ENCODE results near the gene NSG2.
"Not testable (repeated sequence)": the region's sequence is repeated elsewhere in the genome, so short reads cannot be mapped to it uniquely, and the experiment has no call there.

Gene NSG2

DNA sequence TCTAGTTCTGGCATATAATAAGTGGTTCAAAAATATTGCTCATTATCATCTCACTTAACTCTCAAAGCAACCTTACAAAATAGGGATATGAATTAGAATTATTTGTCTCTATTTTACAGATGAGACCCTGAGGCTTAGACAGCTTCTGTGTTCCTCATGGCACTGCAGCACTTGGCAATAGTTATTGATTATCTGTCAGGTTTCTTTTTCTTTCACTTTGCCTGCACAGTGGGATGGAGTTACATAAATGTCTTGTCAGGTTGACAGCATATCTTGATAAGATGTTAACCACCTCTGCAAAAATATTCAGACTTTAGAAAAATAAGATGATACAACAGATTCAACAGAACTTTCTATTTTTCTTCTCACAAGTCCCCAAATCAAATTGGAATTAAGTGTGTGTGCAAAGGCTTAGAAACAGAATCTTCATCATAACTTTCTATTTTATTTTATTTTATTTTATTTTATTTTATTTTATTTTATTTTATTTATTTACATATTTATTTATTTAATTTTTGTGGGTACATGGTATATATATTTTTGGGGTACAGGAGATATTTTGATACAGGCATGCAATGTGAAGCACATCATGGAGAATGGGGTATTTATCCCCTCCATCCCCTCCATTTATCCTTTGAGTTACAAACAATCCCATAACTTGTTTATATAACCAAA, 17.7 kb downstream of the NSG2 start:
- no peak for DNase-seq

DNA sequence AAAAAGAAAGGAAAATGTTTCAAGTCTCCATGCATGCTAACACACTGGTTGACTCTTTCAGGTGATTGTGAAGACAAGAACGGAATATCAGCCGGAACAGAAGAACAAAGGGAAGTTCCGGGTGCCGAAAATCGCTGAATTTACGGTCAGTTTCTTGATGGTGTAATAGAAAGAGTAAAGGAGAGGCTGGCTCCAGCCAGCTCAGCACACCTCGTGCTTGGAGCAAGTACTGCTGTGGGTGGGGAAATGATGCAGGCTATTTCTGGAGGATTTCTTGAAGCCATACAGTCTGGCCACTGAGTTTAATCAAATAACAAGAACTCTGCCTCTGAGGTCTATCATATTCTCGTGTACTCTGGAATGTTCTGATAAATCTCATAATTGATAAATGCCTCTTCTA, 18.7 kb downstream of the NSG2 start:
- no peak for DNase-seq

DNA sequence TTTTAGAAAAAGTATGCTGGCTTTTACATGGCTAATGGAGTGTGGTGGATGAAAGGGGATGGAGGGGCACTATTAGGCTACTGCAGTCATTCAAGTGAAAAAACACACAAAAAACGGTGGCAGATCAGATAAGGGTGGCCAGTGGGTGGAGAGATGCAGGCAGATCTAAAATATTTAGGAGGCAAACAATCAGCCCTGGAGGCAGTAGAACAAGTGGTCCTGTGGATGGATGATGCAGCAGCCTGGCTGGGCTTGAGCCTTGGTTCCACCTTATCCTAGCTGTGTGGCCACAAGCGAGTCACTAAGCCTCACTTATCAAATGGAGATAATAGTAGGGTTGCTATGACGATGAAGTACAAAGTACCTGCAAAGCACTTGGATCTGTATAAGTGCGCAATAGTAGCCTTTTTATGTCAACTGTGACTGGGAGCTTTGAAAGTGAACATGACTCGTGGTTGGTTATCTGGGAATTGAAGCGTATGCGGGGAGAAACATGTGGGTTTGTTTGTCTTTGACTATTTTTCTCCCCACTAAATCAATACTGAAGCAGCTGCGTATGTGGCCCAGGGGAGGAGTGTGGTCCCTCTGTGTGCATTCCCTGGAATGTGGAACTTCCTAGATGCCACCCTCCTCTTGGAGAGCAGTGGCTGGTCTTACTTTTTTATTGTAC, 20.2 kb downstream of the NSG2 start:
- no peak for DNase-seq

DNA sequence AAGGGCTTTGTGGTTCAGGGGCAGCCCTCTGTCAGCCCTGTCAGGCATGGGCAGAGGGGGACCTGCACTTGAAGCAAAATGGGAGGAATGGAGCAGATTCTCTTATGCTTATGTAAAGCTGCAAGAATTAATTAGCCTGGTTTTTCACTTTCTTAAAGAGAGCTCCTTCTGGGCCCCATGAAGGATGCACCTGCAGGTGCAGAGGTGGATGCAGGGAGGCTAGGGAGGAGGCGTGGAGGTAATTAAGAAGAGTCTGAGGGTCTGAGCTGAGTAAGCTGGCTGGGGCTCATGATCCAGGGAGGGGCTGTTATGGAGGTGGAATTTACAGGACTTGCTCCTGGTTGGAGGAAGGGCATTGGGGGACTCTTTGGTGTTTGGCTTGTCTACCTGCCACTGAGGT, 22.0 kb downstream of the NSG2 start:
- no peak for DNase-seq

DNA sequence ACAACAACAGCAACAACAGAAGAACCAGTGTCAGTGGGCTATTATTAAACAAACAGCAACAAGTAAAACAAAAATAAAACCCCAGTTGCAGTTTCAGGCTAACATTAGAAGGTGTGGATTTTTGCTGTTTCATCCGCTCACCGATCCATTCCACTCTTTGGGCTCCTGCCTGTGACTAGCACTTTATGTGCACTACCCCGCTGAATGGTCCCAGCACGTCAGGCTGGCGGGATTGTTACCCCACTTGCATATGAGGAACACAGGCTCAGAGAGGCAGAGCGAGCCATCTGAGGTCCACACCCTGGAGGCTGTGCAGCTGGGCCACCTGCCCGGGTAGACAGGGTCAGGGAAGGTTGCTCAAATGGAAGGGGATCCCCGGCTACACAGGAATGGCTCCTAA, 26.0 kb downstream of the NSG2 start:
- DNase-seq: no peak

DNA sequence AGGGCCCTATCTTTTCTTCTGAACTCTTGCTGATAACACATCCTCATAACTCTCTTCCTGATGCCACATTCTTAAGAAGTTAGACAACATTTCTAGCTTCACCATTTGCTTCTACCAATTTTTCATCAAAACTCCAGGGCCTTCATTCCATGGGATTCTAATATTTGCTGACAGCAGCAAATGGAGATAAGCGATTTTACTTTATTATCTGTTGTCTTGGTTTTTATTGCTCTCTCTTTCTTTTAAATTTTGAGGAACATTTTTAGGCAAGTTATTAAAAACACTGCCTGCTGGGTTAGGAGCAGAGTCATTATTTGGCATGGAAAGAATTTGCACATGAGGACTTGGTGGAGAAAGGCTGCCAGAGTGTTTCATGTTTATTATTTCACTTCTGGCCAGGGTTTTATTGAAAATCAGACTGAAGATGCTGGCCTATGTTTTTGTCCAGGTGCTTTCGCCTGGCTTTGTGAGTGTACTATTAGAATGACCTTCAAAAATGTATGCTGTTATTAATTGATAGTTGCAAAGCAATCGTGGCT, 27.7 kb downstream of the NSG2 start:
- no peak for DNase-seq

DNA sequence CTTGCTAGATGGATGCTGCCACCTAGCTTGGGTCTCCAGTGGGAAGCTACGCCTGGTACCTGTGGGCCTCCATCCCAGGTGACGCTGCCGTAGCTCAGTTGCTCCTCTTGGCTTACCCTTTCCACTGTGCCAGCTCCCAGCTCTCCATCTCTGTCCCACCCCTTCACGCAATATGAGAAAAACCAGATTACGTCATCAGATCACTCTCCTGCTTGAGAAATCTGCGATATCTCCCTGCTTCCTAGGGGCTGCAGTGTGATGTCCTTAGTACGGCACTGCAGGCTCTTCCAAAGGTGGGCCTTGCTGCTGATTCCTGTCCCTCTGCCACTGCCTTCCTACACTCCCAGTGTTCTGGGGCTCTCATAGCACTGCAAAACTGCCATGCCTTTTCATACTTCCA, 28.9 kb downstream of the NSG2 start:
- no peak for DNase-seq

DNA sequence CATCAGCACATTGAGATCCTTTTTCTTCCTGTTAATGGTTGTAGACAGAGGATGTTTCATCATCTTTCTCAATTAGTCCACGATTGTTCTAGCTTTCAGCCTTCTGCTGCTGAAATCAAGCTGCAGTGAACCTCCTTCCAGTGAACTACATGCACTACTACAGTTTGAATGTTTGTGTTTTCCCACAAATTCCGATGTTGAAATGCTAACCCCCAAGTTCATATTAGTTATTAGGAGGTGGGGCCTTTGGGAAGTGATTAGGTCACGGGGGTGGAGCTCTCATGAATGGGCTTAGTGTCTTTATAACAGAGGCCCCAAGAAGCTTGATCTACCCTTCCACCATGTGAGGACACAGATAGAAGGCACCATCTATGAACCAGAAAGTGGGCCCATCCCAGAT, 32.9 kb downstream of the NSG2 start:
- DNase-seq: no peak

DNA sequence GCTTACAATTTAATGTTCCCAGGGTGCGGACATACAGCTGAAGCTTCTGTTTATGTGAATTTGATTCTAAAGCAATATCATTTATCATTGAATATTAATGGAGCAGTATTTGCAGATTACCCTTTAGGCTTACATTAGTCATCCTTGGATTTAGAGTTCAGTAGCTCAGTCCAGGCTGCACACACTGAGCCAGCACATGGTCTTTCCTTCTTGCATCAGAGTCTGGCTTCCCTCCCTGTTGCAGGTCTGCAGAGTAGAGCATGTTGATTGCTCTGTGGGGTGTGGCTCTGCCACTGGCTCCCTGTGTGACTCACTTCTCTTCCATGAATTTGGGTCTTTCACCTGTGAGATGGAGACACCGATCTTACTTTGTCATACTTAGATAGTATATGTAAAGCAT, 36.8 kb downstream of the NSG2 start:
- DNase-seq: no peak

DNA sequence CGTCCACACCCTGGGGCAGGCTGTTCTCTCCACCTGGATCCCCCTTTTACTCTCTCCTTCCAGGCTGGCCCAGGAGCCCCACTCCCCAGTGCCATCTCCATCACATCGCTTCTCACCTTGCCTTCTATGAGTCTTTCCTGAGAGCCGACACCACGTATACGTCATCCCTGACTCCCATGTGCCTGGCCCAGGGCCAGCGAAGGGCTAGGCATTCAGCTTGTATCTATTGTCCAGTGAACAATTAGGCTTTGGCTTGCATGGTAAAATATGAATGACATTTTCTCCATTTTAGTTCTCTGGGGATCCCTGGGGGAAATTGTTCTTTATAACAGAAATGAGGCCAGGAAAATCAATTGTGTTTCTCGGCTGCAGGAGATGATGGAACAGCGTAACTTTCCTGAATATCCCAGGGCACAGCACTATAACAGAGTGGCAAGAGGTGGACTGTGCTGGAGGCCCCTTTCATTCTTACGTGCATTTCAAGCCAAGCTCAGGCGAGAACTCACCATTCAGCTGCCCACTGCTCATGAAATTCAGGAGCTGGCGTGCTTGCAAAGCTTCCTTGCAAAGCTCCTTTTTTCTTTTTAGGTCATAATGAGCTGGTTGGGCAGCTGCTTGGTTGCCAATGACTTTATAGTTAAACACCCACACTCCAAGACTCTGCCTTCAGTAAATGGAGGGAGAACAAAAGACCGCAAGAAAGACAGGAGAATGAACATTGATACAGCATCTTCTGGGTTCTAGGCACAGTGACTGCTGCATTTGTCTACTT, 37.7 kb downstream of the NSG2 start:
- no peak for DNase-seq

DNA sequence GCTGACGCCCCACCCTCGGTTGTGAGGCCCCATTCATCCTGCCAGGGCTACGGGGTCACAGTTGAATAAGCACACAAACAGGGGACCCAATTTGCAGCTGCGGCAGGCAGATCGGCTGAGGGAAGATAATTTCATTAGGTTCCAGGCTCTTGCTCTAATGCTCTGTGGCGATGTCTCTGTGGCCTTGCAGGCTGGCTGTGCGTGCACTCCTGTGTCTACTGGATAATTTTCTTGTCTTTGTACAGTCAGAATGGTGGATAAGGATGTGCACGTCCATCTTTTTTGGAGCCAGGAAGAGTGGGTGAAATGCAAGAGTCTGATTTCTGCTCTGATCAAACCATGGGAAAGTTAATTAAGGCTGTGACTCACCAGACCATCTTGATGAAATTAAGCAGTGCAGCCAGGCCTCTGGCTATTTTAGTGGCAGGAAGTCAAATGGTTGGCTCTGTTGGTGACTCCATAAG, 39.2 kb downstream of the NSG2 start:
- no peak for DNase-seq

DNA sequence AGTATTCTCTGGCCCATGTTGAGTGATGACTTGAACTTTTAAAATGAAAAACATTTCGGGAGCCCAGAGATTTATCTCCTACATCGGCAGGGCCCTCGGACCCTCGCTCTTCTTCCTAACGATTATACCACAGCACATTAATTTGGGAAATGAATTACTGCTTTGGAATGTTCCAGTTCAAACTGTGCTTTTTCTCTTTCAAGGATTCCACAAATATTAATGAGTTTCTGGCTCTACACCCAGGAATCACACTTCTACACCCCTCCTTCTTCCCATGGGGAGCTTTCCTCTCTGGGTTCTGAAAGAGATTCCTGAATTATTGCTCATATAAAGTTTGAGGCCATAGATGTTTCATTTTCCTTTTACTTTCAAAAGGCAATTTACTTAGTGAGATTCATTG, 41.2 kb downstream of the NSG2 start:
- DNase-seq: no peak

DNA sequence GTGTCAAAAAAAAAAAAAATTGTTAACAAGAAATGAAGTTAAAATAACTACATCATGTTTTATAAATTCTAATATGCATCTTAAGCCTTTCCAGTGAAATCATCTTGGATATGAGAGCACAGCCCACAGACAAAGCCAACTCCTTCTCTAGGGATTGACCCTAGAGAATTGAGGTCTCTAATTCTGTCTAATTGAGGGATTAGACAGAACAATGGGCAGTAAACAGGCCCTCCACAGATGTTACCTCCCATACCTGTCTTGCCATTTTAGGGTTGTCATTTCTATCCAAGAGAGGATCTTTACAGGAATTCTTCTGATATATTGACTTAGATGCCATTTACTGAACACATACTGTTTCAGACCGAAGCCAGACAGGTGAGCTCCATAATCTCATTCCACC, 42.3 kb downstream of the NSG2 start:
- DNase-seq: no peak

DNA sequence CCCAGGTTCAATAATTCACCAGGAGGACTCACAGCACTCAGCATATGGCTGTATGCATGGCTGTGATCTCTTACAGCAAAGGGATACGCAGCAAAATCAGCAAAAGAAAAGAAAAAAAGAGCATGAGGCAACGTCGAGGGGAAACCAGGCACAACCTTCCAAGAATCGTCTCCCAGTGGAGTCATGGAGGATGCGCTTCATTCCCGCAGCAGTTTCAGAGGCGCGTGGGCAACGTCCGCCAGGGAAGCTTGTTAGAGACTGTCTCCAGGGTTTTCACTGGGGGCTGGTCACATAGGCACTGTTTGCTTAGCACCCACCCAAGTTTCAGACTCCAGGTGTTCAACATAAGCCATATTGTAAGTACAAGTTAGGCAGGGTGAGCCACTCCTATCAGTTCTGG, 44.6 kb downstream of the NSG2 start:
- DNase-seq: no peak

DNA sequence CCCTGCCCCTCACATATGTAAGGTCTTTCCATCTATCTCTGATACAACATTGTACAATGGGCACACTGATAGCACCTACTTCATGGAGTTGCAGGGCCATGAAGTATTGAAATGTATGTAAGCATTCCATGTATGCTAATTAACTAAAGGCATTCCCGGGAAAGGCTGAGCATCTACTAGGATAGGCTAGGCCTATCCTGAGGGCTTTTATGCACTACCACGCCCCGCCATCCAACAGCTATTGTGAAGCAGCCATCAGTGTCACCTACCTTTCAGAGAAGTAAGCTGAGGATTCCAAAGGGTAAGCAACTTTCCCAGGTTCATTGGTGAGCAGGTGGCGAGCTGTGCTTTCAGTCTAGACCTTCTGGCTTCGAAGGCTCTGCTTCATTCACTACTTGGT, 47.6 kb downstream of the NSG2 start:
- no peak for DNase-seq

DNA sequence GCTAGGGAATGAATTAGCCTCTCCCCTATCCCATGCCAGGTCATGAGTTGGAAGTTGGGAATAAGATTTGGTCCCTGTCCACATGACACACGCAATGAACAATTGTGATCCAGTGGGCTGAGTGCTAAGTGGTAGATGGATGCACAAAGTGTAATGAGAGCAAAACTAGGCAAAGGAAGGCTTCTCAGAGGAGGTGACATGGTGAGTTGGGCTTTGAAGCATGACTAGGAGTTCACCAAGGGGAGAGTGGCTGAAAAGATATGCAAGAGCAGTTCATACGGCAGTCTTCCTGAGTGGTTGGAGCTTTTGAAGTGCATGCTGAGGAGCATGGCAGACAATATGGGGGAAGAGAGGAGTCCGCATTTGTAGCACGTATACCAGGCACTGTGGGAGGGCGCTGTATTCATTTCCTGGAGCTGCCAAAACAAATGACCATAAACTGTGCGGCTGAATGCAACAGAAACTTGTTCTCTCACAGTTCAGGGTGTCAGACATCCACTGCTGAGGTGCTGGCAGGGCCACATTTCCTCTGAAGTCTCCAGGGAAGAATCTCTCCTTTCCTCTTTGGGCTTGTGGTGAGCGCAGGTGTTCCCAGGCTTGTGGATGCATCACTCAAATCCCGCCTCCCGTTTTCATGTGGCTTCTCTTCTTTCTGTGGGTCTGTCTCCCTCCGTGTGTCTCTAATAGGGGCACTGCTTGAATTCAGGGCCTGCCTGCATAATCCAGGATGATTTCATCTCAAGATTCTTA, 49.5 kb downstream of the NSG2 start:
- DNase-seq: no peak

DNA sequence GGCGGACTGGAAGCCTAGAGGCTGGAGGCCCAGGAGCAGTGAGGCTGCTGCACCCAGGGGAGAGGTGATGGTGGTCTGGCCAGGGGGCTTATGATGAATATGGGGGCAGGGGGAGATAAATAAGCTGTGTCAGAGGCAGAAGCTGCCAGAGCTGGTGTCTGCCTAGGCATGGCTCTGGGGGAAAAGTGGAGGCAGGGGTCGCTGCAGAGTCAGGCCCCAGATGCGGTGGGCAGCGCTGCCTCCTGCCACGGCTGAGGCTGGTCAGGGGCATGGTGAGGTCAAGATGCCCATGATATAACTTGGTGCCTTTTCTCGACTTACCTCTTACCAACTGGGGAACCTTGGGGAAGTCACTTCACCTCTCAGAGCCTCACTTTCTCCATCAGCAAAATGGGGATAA, 51.1 kb downstream of the NSG2 start:
- DNase-seq: no peak

DNA sequence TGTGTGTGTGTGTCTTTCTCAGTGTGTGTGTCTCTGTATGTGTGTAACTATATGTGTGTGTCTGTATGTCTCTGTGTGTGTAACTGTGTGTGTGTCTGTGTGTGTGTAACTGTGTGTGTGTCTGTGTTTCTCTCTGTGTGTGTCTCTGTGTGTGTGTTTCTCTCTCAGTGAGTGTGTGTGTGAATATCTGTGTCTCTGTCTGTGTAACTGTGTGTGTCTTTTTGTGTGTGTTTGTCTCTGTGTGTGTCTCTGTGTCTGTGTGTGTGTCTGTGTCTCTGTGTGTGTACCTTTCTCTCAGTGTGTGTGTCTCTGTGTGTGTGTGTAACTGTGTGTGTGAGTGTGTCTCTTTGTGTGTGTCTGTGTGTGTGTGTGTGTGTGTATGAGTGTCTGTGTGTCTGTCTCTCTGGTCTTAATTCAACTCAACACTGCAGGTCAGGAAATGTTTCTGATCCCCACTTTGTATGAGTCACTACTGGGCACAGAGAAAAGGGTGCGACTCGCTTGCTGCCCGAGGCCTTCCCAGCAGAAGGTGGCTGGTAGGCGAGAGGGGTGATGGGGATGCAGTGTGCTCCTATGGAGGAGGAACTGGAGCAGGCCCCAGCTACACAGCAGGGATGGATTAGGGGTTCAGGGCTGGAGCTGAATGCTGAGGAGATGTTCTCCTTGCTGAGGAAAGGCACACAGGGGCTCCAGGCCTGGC, 52.1 kb downstream of the NSG2 start:
- no peak for DNase-seq

DNA sequence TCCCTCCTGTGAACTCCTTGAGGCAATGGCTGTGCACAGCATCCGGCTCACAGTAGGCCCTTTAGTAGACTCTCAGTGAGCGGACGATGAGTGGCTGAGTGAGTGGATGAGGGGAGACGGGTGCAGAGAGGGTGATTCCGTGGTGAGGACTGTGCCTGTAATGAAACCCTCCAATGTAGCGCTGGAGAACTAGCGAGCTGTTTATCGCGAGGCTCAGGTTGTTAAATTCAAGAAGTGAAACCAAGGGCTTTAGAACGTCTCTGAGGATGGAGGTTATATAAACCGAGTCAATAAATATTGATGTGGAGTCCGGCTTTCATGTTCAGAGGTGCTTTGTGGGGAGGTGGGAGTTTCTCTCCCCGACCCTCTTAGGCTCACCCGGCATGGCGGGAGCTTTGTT, 53.2 kb downstream of the NSG2 start:
- no peak for DNase-seq

DNA sequence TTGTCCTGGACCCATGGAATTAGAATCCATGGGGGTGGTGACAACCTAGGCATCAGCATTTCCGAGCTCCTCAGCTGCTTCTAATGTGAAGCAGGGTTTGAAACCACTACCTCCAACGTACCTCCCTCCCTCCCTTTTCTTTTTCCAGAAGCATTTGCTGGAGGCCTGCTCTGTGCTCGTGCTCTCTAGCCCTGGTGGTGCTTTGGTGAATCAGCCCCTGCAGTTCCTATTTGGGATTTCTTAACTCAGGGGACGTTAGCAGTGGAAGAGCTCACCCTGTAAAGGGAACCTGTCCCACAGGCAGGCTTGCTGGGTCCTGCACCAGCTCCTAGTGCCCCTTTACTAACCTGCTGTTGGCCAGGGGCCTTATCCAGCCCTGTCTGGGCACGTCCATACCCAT, 55.0 kb downstream of the NSG2 start:
- DNase-seq: no peak

DNA sequence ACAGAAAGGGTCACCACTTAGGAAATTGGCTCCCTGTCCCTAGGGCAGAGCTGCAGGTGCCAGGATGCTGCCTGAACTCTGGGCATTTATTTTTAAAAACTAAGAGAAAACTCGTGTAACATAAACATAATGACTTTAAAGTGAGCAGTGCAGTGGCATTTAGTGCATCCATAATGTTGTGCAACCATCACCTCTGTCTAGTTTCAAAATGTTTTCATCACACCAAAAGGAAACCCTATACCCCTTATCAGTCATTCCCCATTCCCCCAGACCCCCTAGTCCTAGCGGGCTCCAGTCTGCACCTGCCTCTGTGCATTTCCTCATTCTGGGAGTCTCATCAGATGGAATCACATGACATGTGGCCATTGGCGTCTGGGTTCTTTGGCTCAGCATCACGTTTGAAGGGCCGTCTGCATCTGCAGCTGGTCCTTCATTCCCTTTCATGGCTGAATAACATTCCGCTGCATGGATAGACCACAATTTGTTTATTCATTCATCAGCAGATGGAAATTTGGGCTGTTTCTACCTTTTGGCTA, 55.8 kb downstream of the NSG2 start:
- no peak for DNase-seq

DNA sequence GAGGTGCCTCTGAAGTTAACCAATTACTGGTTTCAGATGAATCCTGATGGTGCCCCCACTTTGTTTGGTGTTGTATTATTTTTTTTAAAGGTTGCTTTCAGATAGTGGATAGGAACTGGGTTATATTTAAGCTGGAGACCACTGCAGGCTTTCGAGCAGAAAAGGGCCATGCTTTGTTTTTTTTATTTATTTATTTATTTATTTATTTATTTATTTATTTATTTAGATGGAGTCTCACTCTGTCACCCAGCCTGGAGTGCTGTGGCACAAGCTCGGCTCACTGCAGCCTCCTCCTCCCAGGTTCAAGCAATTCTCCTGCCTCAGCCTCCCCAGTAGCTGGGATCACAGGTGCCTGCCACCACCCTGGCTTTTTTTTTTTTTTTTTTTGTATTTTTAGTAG, 57.1 kb downstream of the NSG2 start:
- DNase-seq: not testable (repeated sequence)

Data from effector CD8-positive, alpha-beta T cell (primary cell).